NCI-H460 (cell line): Measurements from ENCODE around the gene NPM1. TPM values are rescaled to one million over a fixed set of nuclear protein-coding genes. Genes with fewer than 3 reads are reported as not detected.
"Not testable (repeated sequence)": the region's sequence is repeated elsewhere in the genome, so short reads cannot be mapped to it uniquely, and the experiment has no call there.

Source experiments
- DNase-seq: peaks from one replicate; pipeline ENCODE4 v3.0.0-alpha.2; 2016; ENCODE audit warnings: low read depth; ENCODE audit errors: extremely low read depth
- total RNA-seq: library from RNA; depleted of rRNA; stranded (reverse); fragments of >200 nt; shearing (Covaris generic); gene quantifications from 2 replicates; pipeline ENCODE4 v1.2.3, GENCODE V29; 2014

NPM1 gene
- total RNA-seq, 1 experiment from 2014 or later: 3,204 TPM

DNA sequence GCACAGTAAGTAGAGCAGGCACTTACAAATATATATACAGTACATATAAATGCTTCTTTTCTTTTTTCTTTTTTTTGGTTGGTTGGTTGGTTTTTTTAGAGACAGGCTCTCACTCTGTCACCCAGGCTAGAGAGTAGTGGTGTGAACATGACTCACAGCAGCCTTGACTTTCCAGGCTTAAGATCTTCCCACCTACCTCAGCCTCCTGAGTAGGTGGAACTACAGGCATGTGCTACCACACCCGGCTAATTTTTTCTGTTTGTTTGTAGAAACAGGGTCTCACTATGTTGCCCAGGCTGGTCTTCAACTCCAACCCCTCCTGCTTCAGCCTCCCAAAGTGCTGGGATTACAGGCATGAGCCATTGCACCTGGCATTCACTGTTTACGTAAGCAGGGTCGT, 2.6 kb upstream of the NPM1 start:
- DNase-seq: not testable (repeated sequence)

DNA sequence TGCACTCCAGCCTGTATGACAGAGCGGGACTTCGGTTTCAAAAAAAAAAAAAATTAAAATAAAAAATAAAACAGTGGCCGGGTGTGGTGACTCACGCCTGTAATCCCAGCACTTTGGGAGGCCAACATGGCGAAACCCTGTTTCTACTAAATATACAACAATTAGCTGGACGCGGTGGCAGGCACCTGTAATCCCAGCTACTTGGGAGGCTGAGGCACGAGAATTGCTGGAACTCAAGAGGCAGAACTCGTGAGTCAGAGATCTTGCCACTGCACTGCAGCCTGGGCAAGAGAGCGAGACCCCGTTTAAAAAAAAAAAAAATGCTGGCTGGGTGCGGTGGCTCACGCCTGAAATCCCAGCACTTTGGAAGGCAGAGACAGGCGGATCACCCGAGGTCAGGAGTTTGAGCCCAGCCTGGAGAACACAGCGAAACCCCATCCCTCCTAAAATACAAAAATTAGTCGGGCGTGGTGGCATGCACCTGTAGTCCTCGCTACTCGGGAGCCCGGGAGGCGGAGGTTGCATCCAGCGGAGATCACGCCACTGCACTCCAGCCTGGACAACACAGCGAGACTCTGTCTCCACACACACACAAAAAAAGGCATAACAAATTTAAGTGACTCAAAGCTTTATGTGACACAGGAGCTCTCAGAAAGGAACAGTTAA, 1.5 kb upstream of the NPM1 start:
- no peak for DNase-seq

DNA sequence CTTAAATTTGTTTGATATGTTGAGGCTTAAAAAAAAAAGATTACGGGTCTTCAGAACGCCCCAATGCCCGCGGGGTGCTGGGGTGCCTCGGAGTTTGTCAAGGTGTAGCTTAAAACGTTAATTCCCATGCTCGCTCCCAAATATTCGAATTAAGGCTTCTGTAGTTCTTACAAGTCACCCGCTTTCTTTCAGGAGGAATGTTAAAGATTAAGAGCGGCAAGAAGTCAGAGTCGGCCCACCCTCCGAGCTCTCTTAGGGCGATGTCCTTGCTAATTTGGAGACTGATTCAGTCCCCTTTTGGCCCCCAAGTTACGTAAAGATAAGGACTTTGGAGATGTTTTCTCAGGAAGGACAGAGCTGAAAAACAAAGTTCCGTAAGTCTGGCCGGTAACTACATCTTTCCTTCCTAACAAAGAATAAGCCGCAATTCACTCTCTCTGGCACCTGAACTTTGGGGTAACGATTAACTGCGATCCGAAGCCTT, 746 bp upstream of the NPM1 start:
- no peak for DNase-seq

DNA sequence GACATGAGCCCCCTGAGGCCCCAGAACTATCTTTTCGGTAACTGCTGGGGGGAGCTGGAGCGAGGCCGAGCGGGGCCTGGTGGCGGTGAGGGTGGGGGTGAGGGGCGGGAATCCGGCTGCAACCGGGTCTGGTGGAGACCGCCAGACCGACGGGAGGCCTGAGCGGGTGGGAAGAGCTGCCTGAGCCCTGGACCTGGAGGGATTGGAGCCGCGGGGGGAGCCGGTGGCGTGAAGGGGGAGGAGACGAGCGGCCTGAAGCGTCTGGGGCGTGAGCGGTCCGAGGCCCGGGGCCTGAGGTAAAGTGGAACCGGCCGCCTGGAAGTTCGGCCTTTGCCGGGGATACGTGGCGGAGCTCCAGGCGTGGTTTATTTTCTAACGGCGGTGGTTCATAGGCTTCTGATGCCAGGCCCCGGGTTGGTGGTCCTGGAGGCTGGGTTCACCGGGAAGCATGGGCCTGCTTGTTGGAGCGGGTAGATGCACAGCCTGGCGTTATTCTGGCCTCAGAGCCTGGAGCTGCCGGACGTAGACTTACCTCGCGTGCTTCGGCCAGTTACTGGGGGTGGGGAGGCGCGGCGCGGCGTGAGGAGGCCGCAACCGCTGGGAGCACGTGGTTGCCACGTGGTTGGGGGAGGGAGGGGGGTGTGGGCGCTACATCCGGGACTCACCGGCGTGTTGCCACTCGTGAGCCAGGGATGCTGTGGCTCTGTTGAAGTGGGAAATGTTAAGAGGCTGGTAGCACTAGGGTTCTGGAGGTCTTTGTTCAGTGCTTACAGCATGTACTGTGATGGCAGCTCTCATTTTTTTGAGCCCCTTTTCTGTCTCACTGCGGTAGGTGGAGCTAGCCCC, 544 bp downstream of the NPM1 start:
- peak; percentile 78 for DNase-seq

DNA sequence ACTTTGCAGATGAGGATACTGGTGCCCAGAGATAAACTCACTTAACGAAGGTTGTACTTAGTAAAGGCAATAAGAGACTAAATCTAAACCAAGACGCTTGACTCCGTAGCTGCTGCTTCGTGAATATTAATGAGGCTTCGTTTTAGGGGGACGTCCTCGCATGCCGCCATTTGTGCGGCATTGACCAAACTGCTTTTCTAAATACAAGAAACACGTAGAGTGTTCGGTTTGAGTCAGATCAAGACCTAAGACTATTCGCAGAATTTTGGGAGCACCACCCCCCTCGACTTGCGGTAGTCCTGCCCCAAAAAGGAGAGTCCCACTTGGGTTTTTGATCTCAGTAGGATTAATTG, 1.1 kb downstream of the NPM1 start:
- no peak for DNase-seq

DNA sequence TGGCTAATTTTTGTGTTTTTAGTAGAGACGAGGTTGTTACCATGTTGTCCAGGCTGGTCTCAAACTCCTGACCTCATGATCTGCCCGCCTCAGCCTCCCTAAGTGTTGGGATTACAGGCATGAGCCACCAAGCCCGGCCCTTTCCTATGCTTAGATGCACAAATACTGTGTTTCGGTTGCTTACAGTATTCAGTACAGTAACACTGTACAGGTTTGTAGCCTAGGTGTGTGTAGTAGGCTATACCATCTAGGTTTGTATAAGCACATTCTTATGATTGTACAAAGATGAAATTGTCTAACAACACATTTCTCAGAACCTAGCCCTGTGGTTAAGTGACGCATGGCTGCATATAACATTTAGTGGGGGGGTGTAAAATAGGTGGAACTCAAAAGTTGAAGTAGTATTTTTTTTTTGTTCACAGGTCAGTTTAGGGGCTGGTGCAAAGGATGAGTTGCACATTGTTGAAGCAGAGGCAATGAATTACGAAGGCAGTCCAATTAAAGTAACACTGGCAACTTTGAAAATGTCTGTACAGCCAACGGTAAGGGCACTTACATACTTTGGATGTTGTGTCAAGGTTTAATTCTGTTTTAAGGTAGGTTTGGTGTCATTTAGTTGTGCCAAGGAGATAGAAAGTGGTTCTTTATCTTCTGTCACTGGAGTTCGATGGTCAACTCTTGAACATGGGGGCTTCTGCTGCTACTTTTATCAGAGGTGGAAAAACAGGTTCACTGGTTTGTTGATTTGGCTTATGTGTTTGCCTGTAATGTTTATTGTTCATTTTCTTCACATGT, 3.4 kb downstream of the NPM1 start:
- DNase-seq: no peak

DNA sequence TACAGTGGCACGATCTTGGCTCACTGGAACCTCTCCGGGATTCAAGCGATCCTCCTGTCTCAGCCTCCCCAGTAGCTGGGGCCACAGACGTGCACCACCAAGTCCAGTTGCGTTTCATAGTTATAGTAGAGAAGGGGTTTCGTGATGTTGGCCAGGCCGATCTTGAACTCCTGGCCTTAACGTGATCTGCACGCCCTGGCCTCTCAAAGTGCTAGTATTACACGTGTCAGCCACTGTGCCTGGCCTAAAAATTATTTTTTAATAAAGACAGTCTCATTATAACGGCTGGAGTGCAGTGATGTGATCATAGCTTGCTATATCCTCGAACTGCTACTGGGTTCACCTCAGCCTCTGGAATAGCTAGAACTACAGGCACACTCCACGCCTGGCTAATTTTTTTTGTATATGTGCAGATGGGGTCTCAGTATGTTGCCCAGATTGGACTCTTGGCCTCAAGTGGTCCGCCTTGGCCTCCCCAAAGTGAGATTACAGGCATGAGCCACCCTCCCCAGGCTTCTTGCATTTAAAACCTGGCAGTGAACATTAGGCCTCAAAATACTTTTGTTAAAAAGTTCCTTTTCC, 4.4 kb downstream of the NPM1 start:
- no peak for DNase-seq

DNA sequence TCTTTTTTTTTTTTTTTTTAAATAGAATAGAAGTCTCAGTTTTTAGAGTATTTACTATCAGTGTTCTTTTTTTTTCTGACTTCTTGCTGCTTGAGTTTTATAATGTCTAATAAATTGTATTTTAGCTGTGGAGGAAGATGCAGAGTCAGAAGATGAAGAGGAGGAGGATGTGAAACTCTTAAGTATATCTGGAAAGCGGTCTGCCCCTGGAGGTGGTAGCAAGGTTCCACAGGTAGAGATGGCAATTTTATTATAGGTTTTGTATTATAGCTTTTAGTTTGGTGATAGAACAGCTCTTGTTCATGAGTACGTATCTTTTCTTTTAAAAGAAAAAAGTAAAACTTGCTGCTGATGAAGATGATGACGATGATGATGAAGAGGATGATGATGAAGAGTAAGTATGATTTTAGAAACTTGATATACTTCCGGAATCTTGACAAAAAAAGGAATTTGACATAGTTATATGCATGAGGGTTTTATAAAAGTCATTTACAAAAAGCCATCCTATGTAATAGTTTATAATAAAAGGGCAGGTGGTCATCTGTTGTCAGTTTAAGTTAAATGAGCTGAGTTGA, 5.0 kb downstream of the NPM1 start:
- DNase-seq: no peak

DNA sequence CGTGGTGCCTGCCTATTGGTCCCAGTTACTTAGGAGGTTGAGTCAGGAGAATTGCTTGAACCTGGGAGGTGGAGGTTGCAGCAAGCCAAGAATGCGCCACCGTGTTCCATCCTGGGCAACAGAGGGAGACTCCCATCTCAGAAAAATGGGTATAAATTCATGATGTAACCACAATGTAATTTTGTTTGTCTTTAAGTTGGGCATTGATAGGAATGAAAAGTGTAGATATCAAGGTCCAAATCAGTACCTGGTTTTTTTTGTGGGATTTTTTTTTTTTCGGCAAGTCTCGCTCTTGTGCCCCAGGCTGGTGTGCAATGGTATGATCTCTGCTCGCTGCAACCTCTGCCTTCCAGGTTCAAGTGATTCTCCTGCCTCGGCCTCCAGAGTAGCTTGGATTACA, 7.4 kb downstream of the NPM1 start:
- DNase-seq: no peak

DNA sequence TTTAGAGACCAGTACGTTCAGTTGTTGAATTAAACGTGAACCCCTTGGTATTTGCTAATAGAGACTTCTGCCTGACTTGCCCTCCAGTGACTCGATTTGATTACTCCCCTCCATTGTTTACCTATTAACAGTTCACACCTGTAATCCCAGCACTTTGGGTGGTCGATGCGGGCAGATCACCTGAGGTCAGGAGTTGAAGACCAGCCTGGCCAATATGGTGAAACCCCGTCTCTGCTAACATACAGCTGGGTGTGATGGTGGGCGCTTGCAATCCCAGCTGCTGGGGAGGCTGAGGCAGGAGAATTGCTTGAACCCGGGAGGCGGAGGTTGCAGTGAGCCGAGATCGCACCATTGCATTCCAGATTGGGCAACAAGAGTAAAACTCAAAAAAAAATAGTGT, 8.9 kb downstream of the NPM1 start:
- DNase-seq: not testable (repeated sequence)

DNA sequence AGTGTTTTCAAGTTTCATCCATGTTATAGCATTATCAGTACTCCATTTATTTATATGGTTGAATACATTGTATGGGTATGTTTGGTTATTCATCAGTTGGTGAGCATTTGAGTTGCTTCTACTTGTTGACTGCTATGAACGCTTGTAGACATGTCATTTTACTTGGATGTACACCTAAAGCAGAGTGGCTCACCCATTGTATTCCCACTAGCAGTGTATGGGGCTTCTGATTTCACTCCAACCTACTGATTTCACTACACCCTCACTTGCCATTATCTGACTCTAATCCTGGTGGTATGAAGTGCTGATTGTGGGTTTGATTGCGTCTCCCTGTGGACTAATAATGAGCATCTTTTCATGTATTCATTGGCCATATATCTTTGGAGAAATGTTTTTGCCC, 9.5 kb downstream of the NPM1 start:
- DNase-seq: no peak

DNA sequence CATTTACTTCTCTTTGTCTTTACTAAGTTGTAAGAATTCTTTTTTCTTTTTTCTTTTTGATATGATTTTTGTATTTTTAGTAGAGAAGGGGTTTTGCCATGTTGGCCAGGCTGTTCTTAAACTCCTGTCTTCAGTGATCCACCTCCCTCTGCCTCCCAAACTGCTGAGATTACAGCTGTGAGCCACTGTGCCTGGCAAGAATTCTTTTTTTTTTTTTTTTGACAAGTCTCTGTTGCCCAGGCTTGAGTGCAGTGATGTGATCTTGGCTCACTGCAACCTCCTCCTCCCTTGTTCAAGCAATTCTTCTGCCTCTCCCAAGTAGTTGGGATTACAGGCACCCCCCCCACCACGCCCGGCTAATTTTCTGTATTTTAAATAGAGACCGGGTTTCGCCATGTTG, 9.9 kb downstream of the NPM1 start:
- DNase-seq: no peak

DNA sequence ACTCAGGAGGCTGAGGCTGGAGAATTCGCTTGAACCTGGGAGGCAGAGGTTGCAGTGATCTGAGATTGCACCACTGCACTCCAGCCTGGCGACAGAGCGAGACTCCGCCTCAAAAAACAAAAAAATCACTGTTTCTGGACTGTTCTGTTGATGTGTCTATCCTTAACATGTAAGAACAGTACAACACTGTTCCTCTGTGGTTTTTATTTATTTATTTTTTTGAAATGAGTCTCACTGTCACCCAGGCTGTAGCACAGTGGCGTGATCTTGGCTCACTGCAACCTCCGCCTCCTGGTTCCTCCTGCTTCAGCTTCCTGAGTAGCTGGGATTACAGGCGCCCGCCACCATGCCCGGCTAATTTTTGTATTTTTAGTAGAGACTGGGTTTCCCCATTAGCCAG, 11.0 kb downstream of the NPM1 start:
- not testable (repeated sequence) for DNase-seq

DNA sequence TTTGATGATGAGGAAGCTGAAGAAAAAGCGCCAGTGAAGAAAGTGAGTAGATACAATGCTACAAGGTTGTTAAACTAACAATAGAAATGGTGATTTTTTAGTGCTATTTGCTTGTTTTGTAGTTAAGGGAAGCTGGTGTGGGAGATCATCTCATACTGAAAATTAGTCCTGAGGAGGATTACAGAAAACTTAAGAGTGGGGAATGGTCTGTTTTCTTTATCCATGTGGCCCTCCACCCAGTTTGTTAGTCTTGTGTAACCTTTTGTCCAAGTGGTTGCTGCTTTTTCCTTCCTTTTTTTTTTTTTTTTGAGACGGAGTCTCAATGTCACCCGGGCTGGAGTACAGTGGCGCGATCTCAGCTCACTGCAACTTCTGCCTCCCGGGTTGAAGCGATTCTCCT, 12.5 kb downstream of the NPM1 start:
- no peak for DNase-seq

DNA sequence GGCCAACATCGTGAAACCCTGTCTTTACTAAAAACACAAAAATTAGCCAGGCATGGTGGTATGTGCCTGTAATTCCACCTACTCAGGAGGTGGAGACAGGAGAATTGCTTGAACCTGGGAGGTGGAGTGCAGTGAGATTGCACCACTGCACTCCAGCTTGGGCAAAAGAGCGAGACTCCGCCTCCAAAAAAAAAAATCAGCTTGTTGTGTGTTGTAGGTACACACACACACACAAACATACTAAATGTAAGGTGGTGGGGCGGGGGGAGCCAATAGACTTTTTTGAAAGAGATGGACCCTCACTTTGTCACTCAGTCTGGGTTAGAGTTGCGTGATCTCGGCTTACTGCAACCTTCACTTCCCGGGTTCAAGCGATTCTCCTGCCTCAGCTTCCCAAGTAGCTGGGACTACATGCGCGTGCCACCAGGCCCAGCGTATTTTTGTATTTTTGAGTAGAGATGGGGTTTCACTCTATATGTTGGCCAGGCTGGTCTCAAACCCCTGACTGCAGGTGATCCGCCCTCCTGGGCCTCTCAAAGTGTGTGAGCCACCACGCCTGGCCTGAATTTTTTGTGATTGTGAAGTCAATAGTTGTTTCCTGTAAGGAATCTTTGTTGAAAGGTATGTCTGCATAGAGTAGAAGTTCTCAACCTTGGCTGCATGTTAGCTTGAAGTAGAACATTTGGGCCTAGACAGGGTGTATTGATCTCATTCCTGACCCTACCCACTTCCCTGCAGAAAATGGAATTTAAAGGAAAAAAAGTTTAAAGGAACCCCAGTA, 13.7 kb downstream of the NPM1 start:
- no peak for DNase-seq

DNA sequence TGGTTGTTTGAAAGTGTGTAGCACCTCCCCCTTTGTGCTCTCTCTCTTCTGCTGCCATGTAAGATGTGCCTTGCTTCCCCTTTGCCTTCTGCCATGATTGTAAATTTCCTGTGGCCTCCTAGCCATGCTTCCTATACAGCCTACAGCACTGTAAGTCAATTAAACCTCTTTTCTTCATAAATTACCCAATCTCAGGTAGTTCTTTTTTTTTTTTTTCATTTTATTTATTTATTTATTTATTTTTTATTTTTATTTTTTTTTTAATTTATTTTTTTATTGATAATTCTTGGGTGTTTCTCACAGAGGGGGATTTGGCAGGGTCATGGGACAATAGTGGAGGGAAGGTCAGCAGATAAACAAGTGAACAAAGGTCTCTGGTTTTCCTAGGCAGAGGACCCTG, 15.1 kb downstream of the NPM1 start:
- DNase-seq: not testable (repeated sequence)

DNA sequence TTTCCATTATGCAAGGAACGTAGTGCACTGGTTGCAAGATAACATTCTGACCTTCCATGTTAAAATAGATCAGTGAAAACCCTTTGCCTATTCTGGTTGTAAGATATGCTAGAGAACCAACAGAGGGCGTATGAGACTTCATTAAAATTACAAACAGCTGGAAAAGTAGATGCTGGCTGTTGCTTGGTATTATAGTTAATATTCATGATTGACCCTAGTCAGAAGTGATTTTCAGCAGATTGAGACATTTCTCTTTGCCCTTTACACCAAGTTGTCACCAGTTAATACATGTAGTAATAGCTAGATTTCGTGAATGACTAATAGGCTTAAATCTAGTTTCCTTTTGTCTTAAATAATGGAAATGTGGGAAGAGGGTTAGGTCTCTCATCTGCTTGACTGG, 18.0 kb downstream of the NPM1 start:
- no peak for DNase-seq

DNA sequence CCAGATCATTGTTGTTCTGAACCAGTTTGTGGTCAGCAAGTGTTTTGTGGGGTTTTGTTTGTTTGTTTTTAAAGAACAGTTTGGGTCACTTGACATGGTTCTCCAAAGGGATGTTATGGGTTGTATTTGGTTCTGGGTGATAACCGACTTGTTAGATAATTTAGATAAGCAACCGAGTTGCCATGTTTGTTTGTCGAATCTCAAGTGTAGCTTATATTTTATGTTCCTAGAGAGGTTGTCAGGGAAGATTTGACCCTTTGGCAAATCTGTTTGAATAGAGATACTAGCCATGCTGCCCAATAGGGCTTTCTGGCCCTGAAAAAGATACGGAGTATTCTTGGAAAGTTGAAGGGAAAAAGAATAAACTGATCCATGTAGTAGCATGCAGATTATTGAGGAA, 19.6 kb downstream of the NPM1 start:
- no peak for DNase-seq

DNA sequence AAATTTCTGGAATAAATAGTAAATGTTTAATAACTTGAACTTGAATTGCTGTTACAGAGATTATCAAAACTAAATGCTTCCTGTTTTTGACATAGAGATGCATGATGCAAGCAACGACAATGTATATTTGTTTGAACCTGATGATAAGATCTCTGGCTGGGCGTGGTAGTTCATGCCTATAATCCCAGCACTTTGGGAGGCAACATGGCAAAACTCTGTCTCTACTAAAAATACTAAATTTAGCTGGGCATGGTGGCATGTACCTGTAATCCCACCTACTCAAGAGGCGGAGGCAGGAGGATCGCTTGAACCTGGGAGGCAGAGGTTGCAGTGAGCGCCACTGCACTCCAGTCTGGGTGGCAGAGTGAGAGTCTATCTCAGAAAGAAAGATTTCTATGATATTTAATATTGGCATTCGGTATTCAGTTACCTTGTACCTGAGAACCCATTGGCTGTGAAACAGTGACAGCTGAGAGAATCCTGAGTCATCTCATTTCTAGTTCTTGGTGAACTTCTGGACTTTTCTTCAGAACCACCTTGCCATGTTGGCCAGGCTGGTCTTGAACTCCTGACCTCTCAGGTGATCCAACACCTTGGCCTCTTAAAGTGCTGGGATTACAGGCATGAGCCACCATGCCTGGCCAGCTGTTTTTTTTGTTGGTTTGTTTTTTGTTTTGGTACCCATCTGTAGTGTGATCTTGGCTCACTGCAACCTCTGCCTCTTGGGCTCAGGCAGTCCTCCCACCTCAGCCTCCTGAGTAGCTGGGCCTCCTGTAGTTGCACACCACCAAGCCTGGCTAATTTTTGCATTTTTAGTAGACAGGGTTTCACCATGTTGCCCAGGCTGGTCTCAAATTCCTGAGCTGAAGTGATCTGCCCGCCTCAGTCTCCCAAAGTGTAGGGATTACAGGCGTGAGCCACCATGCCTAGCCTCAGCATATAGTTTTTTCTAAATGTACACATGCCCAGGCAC, 21.8 kb downstream of the NPM1 start:
- DNase-seq: no peak
